22Rv1 (cell line): ENCODE results near the gene ARHGEF4.

Experiments used
- H3K27ac ChIP-seq: fragments of 450-650 bp; 2 replicates; pipeline ENCODE4 v1.5.1; 2017
- CTCF ChIP-seq: fragments of 450-650 bp; IDR thresholded peaks from 2 replicates; pipeline ENCODE4 v1.5.1; 2017; ENCODE audit warnings: mild to moderate bottlenecking
- ZFX ChIP-seq: fragments of 450-650 bp; IDR thresholded peaks from 2 replicates; pipeline ENCODE4 v1.6.1; 2017; ENCODE audit warnings: antibody characterized with exemption, borderline replicate concordance

ARHGEF4 gene

GRCh38 chr2:130845505-130846085 lies 8.9 kb downstream of the ARHGEF4 start:
- TF ChIP-seq CTCF (no peak), ZFX (no peak)
- H3K27ac ChIP-seq, result no peak overlapping the region

GRCh38 chr2:130846233-130846632 lies 9.5 kb downstream of the ARHGEF4 start:
- TF ChIP-seq CTCF (no peak), ZFX (no peak)
- H3K27ac ChIP-seq, result no peak overlapping the region

GRCh38 chr2:130846686-130847375 lies 10.1 kb downstream of the ARHGEF4 start:
- no peak overlapping the region for H3K27ac ChIP-seq
- TF ChIP-seq CTCF (no peak), ZFX (no peak)

- TF ChIP-seq CTCF (no peak), ZFX (no peak)
- H3K27ac ChIP-seq, result no peak overlapping the region
Observed at GRCh38 chr2:130847776-130848525, 11.2 kb downstream of the ARHGEF4 start.

GRCh38 chr2:130848526-130849210 lies 12.0 kb downstream of the ARHGEF4 start:
- H3K27ac ChIP-seq, result no peak overlapping the region
- no peak for TF ChIP-seq ZFX

- no peak for TF ChIP-seq ZFX
- TF ChIP-seq CTCF, result no peak
- H3K27ac ChIP-seq, result no peak overlapping the region
Observed at GRCh38 chr2:130849896-130850787, 13.4 kb downstream of the ARHGEF4 start.
